OCI-LY3 (cell line): ENCODE results near the gene TRPV4.

ENCODE experiments used
- EZH2phosphoT487 ChIP-seq: fragments of 200-600 bp; shearing (Covaris generic); IDR thresholded peaks from 2 replicates; pipeline ENCODE4 v1.6.1; 2018; ENCODE audit warnings: antibody characterized with exemption, mixed run types, low read depth
- TF ChIP-seq, protein P1 (sequence below): fragments of 200-600, 300-600 bp; sonication (generic); IDR thresholded peaks from 2 replicates; pipeline ENCODE4 v1.5.1; 2014; ENCODE audit warnings: antibody characterized with exemption, low read length, low read depth

DNA sequence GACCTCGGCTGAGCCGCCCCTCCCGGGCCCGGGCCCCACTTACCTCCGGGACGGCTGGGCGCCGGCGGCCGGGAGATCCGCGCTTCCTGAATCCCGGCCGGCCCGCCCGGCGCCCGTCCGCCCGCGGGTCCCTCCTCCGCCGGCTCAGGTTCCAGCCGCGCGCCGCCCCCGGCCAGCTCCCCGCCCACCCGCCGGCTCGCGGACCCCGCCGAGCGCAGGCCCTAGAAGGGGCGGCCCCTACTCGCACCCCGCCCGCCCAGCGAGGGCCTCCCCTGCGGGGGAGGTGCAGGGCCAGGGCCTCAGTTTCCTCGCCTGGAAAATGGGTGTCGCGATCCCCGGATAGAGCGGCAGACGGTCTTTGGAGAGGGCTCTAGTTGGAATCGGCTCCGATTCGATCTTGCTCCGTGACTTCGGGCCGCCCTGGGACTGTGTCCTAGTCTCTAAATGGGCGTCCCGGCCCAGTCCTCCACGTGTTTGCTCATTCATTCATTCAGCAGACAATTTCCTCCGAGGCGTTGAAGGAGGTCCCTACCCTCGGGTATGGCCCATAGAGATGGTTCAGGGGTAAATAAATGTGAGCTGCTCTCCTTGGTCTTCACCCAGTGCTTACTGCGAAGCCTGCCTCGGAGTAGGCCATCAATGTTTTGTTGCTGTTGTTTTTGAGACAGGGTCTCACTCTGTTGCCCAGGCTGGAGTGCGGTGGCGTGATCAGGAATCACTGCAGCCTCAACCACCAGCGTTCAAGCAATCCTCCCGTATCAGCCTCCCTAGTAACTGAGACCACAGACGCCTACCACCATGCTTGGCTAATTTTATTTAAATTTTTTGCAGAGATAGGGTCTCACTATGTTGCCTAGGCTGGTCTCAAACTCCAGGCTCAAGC, at the start of gene TRPV4:
- TF ChIP-seq, protein P1, sequence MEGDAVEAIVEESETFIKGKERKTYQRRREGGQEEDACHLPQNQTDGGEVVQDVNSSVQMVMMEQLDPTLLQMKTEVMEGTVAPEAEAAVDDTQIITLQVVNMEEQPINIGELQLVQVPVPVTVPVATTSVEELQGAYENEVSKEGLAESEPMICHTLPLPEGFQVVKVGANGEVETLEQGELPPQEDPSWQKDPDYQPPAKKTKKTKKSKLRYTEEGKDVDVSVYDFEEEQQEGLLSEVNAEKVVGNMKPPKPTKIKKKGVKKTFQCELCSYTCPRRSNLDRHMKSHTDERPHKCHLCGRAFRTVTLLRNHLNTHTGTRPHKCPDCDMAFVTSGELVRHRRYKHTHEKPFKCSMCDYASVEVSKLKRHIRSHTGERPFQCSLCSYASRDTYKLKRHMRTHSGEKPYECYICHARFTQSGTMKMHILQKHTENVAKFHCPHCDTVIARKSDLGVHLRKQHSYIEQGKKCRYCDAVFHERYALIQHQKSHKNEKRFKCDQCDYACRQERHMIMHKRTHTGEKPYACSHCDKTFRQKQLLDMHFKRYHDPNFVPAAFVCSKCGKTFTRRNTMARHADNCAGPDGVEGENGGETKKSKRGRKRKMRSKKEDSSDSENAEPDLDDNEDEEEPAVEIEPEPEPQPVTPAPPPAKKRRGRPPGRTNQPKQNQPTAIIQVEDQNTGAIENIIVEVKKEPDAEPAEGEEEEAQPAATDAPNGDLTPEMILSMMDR, result no peak
- no peak for TF ChIP-seq EZH2phosphoT487
